Osteoblast (primary cell): Measurements from ENCODE around the gene NR3C1. TPM values are rescaled to one million over a fixed set of nuclear protein-coding genes. Genes with fewer than 3 reads are reported as not detected.
A peak's percentile ranks its signal among the peaks of the same experiment; 100 is the strongest.

Experiments
- DNase-seq: peaks from one replicate; pipeline ENCODE4 v3.0.0; 2011; ENCODE audit warnings: low spot score, mixed read lengths; ENCODE audit not compliant: insufficient read length; ENCODE audit errors: missing footprints
- H2AFZ ChIP-seq: 2 replicates; pipeline ENCODE4 v1.6.0; 2011; ENCODE audit warnings: mild to moderate bottlenecking, low read length
- H3K27ac ChIP-seq: 2 replicates; pipeline ENCODE4 v1.5.1; 2011; ENCODE audit warnings: mild to moderate bottlenecking, low read depth, low read length, moderate library complexity
- H3K27me3 ChIP-seq: 2 replicates; pipeline ENCODE4 v1.6.0; 2012; ENCODE audit warnings: mild to moderate bottlenecking, control low read depth, inconsistent platforms, low read length, moderate library complexity; ENCODE audit not compliant: insufficient read depth
- H3K36me3 ChIP-seq: 2 replicates; pipeline ENCODE4 v1.5.1; 2011; ENCODE audit warnings: mild to moderate bottlenecking, low read length, control low read depth, moderate library complexity; ENCODE audit not compliant: insufficient read depth
- H3K4me1 ChIP-seq: 2 replicates; pipeline ENCODE4 v1.5.1; 2011; ENCODE audit warnings: mild to moderate bottlenecking, low read length, control low read depth, moderate library complexity; ENCODE audit not compliant: insufficient read depth
- H3K4me2 ChIP-seq: 2 replicates; pipeline ENCODE4 v1.6.0; 2011; ENCODE audit warnings: mild to moderate bottlenecking, low read length; ENCODE audit not compliant: insufficient read depth
- H3K4me3 ChIP-seq: fragments of 200-600 bp; sonication (generic); 3 replicates; pipeline ENCODE4 v1.5.1; 2012; ENCODE audit warnings: mild to moderate bottlenecking, low read length, inconsistent platforms; ENCODE audit not compliant: insufficient read depth
- H3K79me2 ChIP-seq: 2 replicates; pipeline ENCODE4 v1.6.0; 2012; ENCODE audit warnings: mild to moderate bottlenecking, low read length, control low read depth, inconsistent platforms; ENCODE audit not compliant: insufficient read depth
- H3K9me3 ChIP-seq: 2 replicates; pipeline ENCODE4 v1.5.1; 2011; ENCODE audit warnings: low read depth, low read length, control low read depth
- H4K20me1 ChIP-seq: 2 replicates; pipeline ENCODE4 v1.6.0; 2012; ENCODE audit warnings: mild to moderate bottlenecking, low read length, control low read depth; ENCODE audit not compliant: insufficient read depth
- total RNA-seq: library from RNA; depleted of rRNA; stranded (reverse); fragments of >200 nt; gene quantifications from 2 replicates; pipeline ENCODE4 v1.2.3, GENCODE V29; 2012
- TF ChIP-seq, protein P1 (sequence below): IDR thresholded peaks from 2 replicates; pipeline ENCODE4 v1.5.1; 2011; ENCODE audit warnings: mild to moderate bottlenecking, low read depth, low read length, moderate library complexity; ENCODE audit errors: extremely low read depth

Gene NR3C1
- total RNA-seq, 1 donor, result 119 TPM

DNA sequence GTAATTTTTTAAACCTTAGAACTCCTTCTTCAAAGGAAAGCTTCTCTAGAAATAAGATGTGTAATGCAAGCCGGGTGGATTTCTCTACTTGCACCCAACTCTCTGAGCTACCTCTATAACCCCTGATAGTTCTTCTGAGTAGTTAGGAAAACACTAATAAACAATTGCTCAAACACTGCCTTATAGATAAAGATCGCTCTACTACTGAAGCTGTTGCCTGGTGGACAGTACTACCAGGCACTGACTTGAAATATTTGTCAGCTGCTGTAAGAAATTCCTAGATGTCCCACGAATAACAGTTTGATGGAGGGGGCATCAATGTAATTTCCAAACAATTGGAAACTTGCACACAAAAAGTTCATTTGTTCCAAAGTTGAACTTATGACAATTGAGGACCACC lies 42.0 kb downstream of the NR3C1 start:
- Histone ChIP-seq H3K79me2 (peaks cover 100% of the 10 kb centered on the region), H4K20me1 (peaks cover 34% of the 10 kb centered on the region), H3K9me3 (no peaks in the 10 kb centered on the region), H2AFZ (no peak overlapping the region), H3K36me3 (no peaks in the 10 kb centered on the region), H3K4me2 (no peak overlapping the region), H3K27me3 (no peaks in the 10 kb centered on the region), H3K4me1 (peaks cover 2% of the 10 kb centered on the region), H3K27ac (no peak overlapping the region), H3K4me3 (no peak overlapping the region)
- TF ChIP-seq, protein P1, sequence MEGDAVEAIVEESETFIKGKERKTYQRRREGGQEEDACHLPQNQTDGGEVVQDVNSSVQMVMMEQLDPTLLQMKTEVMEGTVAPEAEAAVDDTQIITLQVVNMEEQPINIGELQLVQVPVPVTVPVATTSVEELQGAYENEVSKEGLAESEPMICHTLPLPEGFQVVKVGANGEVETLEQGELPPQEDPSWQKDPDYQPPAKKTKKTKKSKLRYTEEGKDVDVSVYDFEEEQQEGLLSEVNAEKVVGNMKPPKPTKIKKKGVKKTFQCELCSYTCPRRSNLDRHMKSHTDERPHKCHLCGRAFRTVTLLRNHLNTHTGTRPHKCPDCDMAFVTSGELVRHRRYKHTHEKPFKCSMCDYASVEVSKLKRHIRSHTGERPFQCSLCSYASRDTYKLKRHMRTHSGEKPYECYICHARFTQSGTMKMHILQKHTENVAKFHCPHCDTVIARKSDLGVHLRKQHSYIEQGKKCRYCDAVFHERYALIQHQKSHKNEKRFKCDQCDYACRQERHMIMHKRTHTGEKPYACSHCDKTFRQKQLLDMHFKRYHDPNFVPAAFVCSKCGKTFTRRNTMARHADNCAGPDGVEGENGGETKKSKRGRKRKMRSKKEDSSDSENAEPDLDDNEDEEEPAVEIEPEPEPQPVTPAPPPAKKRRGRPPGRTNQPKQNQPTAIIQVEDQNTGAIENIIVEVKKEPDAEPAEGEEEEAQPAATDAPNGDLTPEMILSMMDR, result no peak
- no peak for DNase-seq

DNA sequence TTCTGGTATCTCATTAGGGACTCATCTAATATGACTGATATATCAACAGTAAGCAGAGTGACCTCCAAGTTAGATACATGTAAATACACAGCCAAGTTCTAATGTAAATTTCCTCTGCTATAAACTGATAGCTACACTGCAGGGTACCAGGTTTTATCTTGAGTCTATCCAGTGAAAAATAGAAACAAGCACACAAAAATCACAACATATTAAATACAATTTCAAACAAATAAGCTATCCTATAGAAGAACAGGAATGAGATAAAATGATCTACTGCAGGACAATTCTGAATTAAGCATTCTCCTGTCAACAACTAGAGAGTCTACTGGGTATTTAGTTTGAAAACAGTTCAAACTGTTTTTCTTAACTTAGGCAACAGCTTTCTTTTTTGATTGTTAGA lies 42.7 kb downstream of the NR3C1 start:
- Histone ChIP-seq H4K20me1 (peaks cover 31% of the 10 kb centered on the region), H3K27ac (no peak overlapping the region), H3K4me3 (no peak overlapping the region), H3K9me3 (no peaks in the 10 kb centered on the region), H3K79me2 (peaks cover 98% of the 10 kb centered on the region), H2AFZ (no peak overlapping the region), H3K27me3 (no peaks in the 10 kb centered on the region), H3K4me2 (no peak overlapping the region), H3K4me1 (peaks cover 4% of the 10 kb centered on the region), H3K36me3 (no peaks in the 10 kb centered on the region)
- no peak for DNase-seq
- TF ChIP-seq, protein P1, result no peak

DNA sequence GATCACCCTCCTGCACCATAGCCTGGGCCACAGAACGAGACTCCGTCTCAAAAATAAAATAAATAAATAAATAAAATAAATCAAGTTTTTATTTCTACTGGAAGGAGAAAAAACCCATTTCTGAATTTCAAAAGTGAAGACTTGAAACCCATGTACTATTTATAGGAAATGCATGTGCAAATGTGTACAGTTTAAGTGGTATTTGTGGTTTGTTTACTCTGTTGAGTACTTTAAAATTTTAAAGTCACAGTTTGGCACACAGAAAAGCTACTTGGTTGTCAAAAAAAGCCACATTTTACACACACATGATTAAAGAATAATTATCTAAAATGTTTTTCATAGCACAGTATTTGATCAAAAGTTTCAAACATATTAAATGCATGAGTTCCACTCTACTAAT lies 43.6 kb downstream of the NR3C1 start:
- TF ChIP-seq, protein P1, result no peak
- Histone ChIP-seq H3K4me1 (peaks cover 9% of the 10 kb centered on the region), H4K20me1 (peaks cover 28% of the 10 kb centered on the region), H3K79me2 (peaks cover 98% of the 10 kb centered on the region), H3K4me3 (no peak overlapping the region), H3K9me3 (no peaks in the 10 kb centered on the region), H3K36me3 (no peaks in the 10 kb centered on the region), H2AFZ (no peak overlapping the region), H3K4me2 (no peak overlapping the region), H3K27ac (no peak overlapping the region), H3K27me3 (no peaks in the 10 kb centered on the region)
- no peak for DNase-seq

DNA sequence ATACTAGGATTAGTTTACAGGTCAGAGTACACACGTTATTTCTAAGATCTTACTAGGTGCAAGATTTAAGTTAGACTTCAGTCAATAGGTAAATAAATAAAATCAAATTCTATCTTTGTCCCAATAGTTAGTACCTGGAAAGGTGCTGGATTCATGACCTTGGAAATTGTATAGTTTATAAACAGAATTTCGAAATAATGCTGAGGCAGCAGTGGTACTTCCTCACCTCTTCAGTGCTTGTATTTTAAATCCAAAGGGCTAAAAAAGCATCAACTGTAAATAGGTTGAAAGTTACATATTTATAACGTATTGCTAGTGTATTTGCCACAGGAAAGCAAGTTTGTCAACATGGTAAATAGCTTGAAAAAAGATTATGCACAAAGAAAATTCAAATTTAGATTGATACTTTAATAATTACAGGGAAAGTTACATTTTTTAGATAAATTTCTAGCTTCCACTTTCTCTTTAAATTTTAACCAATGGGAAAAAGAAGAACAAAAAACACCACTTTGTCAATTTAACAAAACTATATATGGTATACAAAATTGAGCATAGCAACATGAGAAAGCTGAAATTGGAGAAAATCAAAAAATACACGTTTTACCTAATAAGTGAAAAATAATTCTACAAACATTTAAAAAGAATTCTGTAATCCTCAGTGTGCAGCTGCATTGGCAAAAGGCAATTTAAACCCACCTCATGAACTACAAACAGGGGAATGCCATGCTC lies 46.5 kb downstream of the NR3C1 start:
- Histone ChIP-seq H3K36me3 (no peaks in the 10 kb centered on the region), H3K27me3 (no peaks in the 10 kb centered on the region), H3K9me3 (no peaks in the 10 kb centered on the region), H3K79me2 (peaks cover 98% of the 10 kb centered on the region), H3K4me2 (peak overlapping the region; percentile 8), H3K4me1 (peaks cover 25% of the 10 kb centered on the region), H3K4me3 (no peak overlapping the region), H2AFZ (no peak overlapping the region), H3K27ac (no peak overlapping the region), H4K20me1 (peaks cover 23% of the 10 kb centered on the region)
- TF ChIP-seq, protein P1, result no peak
- DNase-seq, result no peak
